ENCODE data around the gene ABRACL.

DNA sequence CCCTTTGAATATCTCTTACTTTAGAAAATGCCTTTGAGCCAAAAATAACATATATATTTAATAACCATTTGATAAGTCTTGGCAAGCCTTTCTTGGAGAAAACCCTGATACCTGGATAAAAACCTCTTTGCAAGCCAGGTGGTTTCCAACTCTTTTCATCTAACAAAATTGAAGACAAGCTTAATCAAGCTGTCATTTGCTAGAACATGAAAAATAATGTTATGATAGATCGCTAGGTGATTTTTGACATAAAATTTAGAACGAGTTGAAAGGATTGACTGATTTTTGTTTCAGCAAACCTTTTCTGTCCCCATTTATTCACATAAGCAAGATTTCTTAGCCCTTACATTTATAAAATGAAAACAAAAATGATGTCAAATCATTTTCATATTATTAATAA is 44.6 kb downstream of the ABRACL start:
- TF ChIP-seq, protein P1, sequence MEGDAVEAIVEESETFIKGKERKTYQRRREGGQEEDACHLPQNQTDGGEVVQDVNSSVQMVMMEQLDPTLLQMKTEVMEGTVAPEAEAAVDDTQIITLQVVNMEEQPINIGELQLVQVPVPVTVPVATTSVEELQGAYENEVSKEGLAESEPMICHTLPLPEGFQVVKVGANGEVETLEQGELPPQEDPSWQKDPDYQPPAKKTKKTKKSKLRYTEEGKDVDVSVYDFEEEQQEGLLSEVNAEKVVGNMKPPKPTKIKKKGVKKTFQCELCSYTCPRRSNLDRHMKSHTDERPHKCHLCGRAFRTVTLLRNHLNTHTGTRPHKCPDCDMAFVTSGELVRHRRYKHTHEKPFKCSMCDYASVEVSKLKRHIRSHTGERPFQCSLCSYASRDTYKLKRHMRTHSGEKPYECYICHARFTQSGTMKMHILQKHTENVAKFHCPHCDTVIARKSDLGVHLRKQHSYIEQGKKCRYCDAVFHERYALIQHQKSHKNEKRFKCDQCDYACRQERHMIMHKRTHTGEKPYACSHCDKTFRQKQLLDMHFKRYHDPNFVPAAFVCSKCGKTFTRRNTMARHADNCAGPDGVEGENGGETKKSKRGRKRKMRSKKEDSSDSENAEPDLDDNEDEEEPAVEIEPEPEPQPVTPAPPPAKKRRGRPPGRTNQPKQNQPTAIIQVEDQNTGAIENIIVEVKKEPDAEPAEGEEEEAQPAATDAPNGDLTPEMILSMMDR (optimal IDR thresholded peaks at IDR 0.05 in 1 of 3, IDR thresholded peaks at IDR 0.05 in 1 of 3, conservative IDR thresholded peaks at IDR 0.05 in 1 of 3; ENCODE audit: extremely low read depth in 1 of 3, insufficient read depth in 2 of 3, low read length in 3 of 3) = no peak
- TF ChIP-seq EZH2 (IDR thresholded peaks at IDR 0.05; ENCODE audit: low read length) = no peak

Data from keratinocyte (primary cell).